ENCODE data around the gene UBAC1. TPM values are rescaled to one million over a fixed set of nuclear protein-coding genes. Genes with fewer than 3 reads are reported as not detected.

The UBAC1 gene
- total RNA-seq, 2 donors from 2014 or later, result 54.9 to 66.5 TPM

DNA sequence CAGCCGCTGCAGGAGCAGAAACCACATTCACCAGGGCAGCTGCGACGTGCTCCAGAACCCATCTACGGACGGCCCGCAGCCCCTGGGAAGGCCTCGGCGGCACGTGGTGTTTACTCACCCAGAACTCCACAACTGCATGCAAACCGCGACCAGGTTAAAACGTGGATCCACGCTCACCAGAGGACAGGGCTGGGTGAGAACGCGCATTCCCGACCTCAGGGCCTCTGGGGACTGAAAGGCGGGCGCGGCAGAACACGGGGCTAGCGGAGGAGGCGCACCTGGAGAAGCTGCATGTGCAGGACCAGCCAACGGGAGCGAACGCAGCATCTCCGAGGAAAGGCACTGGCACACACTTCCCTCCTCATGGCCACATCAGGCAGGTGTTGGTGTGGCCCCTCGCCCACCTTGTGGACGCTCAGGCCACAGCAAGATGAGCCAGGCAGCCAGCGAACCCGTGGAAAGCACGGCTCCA lies 29.8 kb downstream of the UBAC1 start:
- Histone ChIP-seq H3K4me3 (no peak overlapping the region), H3K4me1 (no peaks in the 10 kb centered on the region), H3K27me3 (no peaks in the 10 kb centered on the region), H3K27ac (no peak overlapping the region), H3K36me3 (peaks cover 5% of the 10 kb centered on the region), H3K9me3 (no peaks in the 10 kb centered on the region), H3K9ac (ENCODE audit: low read depth in 2 of 2, low read length in 2 of 2) (no peak overlapping the region)
- DNase-seq, result no peak
- TF ChIP-seq, protein P1, sequence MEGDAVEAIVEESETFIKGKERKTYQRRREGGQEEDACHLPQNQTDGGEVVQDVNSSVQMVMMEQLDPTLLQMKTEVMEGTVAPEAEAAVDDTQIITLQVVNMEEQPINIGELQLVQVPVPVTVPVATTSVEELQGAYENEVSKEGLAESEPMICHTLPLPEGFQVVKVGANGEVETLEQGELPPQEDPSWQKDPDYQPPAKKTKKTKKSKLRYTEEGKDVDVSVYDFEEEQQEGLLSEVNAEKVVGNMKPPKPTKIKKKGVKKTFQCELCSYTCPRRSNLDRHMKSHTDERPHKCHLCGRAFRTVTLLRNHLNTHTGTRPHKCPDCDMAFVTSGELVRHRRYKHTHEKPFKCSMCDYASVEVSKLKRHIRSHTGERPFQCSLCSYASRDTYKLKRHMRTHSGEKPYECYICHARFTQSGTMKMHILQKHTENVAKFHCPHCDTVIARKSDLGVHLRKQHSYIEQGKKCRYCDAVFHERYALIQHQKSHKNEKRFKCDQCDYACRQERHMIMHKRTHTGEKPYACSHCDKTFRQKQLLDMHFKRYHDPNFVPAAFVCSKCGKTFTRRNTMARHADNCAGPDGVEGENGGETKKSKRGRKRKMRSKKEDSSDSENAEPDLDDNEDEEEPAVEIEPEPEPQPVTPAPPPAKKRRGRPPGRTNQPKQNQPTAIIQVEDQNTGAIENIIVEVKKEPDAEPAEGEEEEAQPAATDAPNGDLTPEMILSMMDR (IDR thresholded peaks at IDR 0.05), result no peak
- intact Hi-C loops (cut with DNase I), result no loop called here

DNA sequence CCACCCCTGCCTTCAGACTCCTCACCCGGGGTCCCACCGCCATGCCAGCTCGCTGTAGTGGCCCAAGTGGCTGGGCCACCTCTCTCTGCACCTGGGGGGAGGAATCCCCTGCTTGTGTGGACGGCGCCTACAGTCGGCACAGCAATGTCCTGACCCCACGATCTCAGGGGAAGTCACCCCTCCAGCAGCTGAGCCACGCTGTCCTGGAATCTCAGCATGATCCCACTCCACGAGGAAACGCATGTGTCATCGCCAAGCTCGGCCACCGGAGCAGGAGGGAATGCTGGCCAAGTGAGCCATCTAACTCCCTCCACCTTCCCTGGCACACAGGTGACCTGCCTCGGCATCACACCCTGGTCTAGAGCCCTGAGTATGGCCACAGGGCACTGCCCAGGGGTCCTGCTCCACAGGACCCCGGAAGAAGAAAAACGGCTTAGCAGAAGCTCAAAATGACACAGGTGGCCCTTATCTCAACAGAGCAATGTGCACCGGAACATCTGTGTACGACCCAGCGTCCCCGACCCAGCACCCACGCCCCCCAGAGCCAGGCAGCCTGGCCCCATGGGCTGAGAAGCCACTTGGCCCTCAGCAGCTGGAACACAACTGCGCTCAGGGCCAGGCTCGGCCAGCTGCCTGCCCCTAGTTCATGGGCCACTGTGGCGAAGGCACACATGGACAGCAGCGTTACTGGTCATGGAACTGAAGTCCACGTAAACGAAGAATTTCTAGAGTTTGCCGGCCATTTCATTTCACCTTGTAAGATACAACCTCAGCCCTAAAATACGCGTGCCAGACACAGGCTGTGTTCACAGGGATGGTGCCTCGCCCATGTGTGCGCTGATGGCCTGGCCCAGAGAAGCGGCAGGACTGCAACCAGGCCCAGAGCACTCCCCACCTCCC lies 30.5 kb downstream of the UBAC1 start:
- no peaks in the 10 kb centered on the region for H3K4me1 ChIP-seq
- H3K9me3 ChIP-seq, result no peaks in the 10 kb centered on the region
- intact Hi-C loops (cut with DNase I), result no loop called here
- no peak overlapping the region for H3K27ac ChIP-seq
- TF ChIP-seq, protein P1 (IDR thresholded peaks at IDR 0.05), result no peak
- peaks cover 5% of the 10 kb centered on the region for H3K36me3 ChIP-seq
- no peak overlapping the region for H3K4me3 ChIP-seq
- no peak overlapping the region for H3K9ac ChIP-seq (ENCODE audit: low read depth in 2 of 2, low read length in 2 of 2)
- DNase-seq, result no peak
- H3K27me3 ChIP-seq, result no peaks in the 10 kb centered on the region

DNA sequence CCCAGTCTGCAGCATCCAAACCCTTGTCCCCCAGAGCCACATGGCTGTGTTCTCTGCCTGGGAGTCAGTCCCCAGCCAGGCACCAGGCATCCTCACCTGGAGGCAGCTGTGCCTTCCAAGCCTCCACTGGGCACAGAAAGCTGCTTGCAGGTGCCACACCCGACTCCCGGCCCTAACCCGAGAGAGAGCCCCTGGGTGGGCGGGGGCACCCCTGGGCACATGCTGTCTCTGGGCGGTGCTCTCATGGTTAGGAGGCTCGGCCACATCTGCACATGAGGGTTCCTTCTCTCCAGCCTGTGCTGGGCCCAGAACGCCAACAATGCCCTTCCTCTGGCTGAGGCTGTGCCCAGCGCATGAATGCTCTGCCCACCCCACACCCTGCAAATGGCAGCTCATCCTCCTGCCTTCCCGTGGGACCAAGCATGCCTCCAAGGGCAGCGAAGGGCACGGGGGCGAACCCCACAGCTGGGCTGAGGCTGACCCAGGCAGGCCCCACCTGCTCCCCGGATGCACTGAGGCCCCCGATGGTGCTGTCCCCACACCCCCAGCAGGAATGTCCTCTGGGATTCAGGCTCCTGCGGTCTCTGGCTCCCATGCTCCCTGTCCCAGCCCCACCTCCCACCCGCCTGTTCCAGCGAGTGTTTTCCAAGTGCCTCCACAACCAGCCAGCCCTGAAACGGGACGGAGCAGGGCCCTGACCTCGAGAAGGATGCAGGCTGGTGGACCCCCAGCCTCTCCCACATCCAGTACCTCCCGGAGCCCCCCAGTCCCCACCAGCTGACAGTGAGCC lies 31.3 kb downstream of the UBAC1 start:
- Histone ChIP-seq H3K36me3 (peaks cover 5% of the 10 kb centered on the region), H3K9me3 (no peaks in the 10 kb centered on the region), H3K27me3 (no peaks in the 10 kb centered on the region), H3K27ac (no peak overlapping the region), H3K9ac (ENCODE audit: low read depth in 2 of 2, low read length in 2 of 2) (no peak overlapping the region), H3K4me1 (no peaks in the 10 kb centered on the region), H3K4me3 (no peak overlapping the region)
- intact Hi-C loops (cut with DNase I), result no loop called here
- DNase-seq, result no peak
- TF ChIP-seq, protein P1 (IDR thresholded peaks at IDR 0.05), result no peak

DNA sequence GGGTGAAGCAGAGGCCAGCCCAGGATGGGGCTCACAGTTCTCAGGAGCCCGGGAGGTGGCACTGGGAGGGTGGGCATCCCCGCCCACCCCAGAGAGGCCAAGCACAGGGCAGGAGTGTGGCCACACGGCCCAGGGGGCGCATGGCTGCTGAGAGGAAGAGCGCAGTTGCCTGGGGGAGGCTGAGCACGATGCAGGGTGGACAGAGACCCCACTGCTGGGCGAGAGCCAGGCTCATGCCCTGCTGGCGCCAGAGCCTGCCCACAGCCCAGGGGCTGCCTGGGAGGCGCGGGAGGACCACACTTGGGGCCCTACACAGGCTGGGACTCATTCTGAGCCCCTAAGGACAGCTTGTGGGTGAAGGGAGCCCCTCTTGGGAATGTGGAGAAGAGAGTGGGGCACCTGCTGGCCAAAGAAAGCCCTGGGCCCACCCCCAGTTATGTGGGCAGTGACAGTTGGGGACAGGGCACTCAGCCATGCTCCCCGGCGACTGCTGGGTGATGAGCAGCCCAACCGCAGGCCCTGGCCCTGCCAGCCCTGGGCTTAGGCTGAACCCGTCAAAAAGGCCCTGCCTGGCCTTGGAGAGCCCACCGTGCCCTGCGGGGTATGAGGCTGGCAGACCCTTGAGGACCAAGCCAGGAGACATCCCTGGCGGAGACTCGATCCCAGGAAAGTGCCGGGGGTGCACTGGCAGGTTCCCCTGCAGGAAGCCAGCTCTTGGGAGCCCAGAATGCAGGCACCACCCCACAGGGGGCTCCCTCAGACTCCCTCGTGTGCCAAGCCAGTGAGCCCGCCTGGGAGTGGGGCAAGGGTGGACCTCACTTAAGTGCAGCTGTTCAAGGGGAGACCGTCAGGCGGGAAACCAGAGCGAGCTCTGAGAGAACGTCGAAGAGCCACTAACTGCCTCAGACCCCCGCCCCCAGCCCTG lies 32.2 kb downstream of the UBAC1 start:
- Histone ChIP-seq H3K9ac (ENCODE audit: low read depth in 2 of 2, low read length in 2 of 2) (no peak overlapping the region), H3K27me3 (no peaks in the 10 kb centered on the region), H3K36me3 (peaks cover 5% of the 10 kb centered on the region), H3K4me3 (no peak overlapping the region), H3K4me1 (no peaks in the 10 kb centered on the region), H3K27ac (no peak overlapping the region), H3K9me3 (no peaks in the 10 kb centered on the region)
- intact Hi-C loops (cut with DNase I), result no loop called here
- DNase-seq, result no peak
- TF ChIP-seq, protein P1 (IDR thresholded peaks at IDR 0.05), result no peak

Measured in colonic mucosa (tissue), 4 donors.